H1 (cell line): ENCODE data around the gene RPP14. TPM values are rescaled to one million over a fixed set of nuclear protein-coding genes. Genes with fewer than 3 reads are reported as not detected.

Experiments
- CHD2 ChIP-seq: IDR thresholded peaks from 2 replicates; pipeline ENCODE4 v1.6.1; 2012; ENCODE audit warnings: low read length, improper control_type of control experiment
- POLR2A ChIP-seq, 2 experiments: IDR thresholded peaks; 1 replicate in 1 of 2; 2 replicates in 1 of 2; pipeline ENCODE4 v1.6.1; 2011; ENCODE audit warnings: low read depth in 2 of 2, low read length in 2 of 2, mild to moderate bottlenecking in 2 of 2; ENCODE audit errors: control extremely low read depth in 1 of 2
- SAP30 ChIP-seq: fragments of 300-600 bp; sonication (generic); IDR thresholded peaks from 2 replicates; pipeline ENCODE4 v1.7.1; 2012; ENCODE audit warnings: low read length, moderate library complexity, mild to moderate bottlenecking, inconsistent platforms; ENCODE audit not compliant: insufficient read depth, insufficient replicate concordance
- polyA plus RNA-seq, 7 experiments: library from polyadenylated mRNA; depleted of rRNA in 3 of 7; stranded (reverse) in 5 of 7; unstranded in 2 of 7; fragments of >200 nt in 5 of 7; fragments of 200-250 nt in 2 of 7; gene quantifications; 1 replicate in 5 of 7; 2 replicates in 1 of 7; 4 replicates in 1 of 7; pipeline versions ENCODE4 v1.2.1 to v1.2.3, GENCODE V29; 2011 to 2013; ENCODE audit warnings: missing spikeins in 2 of 7, mixed read lengths in 2 of 7
- total RNA-seq: library from RNA; stranded (reverse); fragmentation: NEBNext Ultra II Directional; extraction: Animal tissue kit (Norgen Biotek cat#: 25700); gene quantifications from 2 replicates; pipeline ENCODE4 v1.2.1, GENCODE V29; 2021
- TF ChIP-seq, protein P1 (sequence below): fragments of 300-600 bp; sonication (generic); IDR thresholded peaks from 2 replicates; pipeline ENCODE4 v1.7.1; 2012; ENCODE audit warnings: low read length, moderate library complexity, mild to moderate bottlenecking, inconsistent platforms; ENCODE audit not compliant: insufficient replicate concordance
- TF ChIP-seq, protein P2 (sequence below): IDR thresholded peaks from 2 replicates; pipeline ENCODE4 v1.6.1; 2012; ENCODE audit warnings: inconsistent platforms

Gene RPP14
- total and polyA plus RNA-seq, 2 of the 8 experiments (the other 6 are each of a cell fraction or from before 2014, with no cell fraction given): 11.7 to 23.4 TPM

- TF ChIP-seq, protein P1, sequence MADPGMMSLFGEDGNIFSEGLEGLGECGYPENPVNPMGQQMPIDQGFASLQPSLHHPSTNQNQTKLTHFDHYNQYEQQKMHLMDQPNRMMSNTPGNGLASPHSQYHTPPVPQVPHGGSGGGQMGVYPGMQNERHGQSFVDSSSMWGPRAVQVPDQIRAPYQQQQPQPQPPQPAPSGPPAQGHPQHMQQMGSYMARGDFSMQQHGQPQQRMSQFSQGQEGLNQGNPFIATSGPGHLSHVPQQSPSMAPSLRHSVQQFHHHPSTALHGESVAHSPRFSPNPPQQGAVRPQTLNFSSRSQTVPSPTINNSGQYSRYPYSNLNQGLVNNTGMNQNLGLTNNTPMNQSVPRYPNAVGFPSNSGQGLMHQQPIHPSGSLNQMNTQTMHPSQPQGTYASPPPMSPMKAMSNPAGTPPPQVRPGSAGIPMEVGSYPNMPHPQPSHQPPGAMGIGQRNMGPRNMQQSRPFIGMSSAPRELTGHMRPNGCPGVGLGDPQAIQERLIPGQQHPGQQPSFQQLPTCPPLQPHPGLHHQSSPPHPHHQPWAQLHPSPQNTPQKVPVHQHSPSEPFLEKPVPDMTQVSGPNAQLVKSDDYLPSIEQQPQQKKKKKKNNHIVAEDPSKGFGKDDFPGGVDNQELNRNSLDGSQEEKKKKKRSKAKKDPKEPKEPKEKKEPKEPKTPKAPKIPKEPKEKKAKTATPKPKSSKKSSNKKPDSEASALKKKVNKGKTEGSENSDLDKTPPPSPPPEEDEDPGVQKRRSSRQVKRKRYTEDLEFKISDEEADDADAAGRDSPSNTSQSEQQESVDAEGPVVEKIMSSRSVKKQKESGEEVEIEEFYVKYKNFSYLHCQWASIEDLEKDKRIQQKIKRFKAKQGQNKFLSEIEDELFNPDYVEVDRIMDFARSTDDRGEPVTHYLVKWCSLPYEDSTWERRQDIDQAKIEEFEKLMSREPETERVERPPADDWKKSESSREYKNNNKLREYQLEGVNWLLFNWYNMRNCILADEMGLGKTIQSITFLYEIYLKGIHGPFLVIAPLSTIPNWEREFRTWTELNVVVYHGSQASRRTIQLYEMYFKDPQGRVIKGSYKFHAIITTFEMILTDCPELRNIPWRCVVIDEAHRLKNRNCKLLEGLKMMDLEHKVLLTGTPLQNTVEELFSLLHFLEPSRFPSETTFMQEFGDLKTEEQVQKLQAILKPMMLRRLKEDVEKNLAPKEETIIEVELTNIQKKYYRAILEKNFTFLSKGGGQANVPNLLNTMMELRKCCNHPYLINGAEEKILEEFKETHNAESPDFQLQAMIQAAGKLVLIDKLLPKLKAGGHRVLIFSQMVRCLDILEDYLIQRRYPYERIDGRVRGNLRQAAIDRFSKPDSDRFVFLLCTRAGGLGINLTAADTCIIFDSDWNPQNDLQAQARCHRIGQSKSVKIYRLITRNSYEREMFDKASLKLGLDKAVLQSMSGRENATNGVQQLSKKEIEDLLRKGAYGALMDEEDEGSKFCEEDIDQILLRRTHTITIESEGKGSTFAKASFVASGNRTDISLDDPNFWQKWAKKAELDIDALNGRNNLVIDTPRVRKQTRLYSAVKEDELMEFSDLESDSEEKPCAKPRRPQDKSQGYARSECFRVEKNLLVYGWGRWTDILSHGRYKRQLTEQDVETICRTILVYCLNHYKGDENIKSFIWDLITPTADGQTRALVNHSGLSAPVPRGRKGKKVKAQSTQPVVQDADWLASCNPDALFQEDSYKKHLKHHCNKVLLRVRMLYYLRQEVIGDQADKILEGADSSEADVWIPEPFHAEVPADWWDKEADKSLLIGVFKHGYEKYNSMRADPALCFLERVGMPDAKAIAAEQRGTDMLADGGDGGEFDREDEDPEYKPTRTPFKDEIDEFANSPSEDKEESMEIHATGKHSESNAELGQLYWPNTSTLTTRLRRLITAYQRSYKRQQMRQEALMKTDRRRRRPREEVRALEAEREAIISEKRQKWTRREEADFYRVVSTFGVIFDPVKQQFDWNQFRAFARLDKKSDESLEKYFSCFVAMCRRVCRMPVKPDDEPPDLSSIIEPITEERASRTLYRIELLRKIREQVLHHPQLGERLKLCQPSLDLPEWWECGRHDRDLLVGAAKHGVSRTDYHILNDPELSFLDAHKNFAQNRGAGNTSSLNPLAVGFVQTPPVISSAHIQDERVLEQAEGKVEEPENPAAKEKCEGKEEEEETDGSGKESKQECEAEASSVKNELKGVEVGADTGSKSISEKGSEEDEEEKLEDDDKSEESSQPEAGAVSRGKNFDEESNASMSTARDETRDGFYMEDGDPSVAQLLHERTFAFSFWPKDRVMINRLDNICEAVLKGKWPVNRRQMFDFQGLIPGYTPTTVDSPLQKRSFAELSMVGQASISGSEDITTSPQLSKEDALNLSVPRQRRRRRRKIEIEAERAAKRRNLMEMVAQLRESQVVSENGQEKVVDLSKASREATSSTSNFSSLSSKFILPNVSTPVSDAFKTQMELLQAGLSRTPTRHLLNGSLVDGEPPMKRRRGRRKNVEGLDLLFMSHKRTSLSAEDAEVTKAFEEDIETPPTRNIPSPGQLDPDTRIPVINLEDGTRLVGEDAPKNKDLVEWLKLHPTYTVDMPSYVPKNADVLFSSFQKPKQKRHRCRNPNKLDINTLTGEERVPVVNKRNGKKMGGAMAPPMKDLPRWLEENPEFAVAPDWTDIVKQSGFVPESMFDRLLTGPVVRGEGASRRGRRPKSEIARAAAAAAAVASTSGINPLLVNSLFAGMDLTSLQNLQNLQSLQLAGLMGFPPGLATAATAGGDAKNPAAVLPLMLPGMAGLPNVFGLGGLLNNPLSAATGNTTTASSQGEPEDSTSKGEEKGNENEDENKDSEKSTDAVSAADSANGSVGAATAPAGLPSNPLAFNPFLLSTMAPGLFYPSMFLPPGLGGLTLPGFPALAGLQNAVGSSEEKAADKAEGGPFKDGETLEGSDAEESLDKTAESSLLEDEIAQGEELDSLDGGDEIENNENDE: no peak
- TF ChIP-seq POLR2A (IDR thresholded peaks at IDR 0.05; ENCODE audit: control extremely low read depth in 1 of 2, low read depth in 2 of 2, low read length in 2 of 2) (no peak), SAP30 (no peak), CHD2 (no peak)
- TF ChIP-seq, protein P2, sequence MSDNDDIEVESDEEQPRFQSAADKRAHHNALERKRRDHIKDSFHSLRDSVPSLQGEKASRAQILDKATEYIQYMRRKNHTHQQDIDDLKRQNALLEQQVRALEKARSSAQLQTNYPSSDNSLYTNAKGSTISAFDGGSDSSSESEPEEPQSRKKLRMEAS: no peak
These were observed 36.6 kb downstream of the RPP14 start (continued) for GRCh38 chr3:58342676-58343075.
